GM23338 (cell line): Measurements from ENCODE around the gene ENTREP3. TPM values are rescaled to one million over a fixed set of nuclear protein-coding genes. Genes with fewer than 3 reads are reported as not detected.

Experiments used
- ATAC-seq: fragments of 200-7000 bp; cut with Tn5 transposase; 3 replicates; pipeline ENCODE4 v1.9.1; 2020
- DNase-seq: peaks from one replicate; pipeline ENCODE4 v3.0.0-alpha.2; 2015; ENCODE audit warnings: low spot score
- H2AFZ ChIP-seq: fragments of 200-600 bp; sonication (generic); 2 replicates; pipeline ENCODE4 v1.8.0; 2016; ENCODE audit warnings: antibody characterized with exemption, mild to moderate bottlenecking, moderate library complexity
- H3F3A ChIP-seq: fragments of 200-600 bp; sonication (generic); replicated peaks from 2 replicates; pipeline ENCODE4 v1.8.0; 2017; ENCODE audit warnings: antibody characterized with exemption, mixed run types, low read depth
- H3K27ac ChIP-seq: fragments of 200-600 bp; sonication (generic); 2 replicates; pipeline ENCODE4 v1.6.1; 2016; ENCODE audit warnings: low read depth
- H3K27me3 ChIP-seq: fragments of 200-600 bp; sonication (generic); 2 replicates; pipeline ENCODE4 v1.8.0; 2016; ENCODE audit warnings: mild to moderate bottlenecking, mixed run types, moderate library complexity; ENCODE audit not compliant: insufficient read depth
- H3K36me3 ChIP-seq: fragments of 200-600 bp; sonication (generic); 2 replicates; pipeline ENCODE4 v1.8.0; 2016; ENCODE audit warnings: mild to moderate bottlenecking; ENCODE audit not compliant: insufficient read depth
- H3K4me1 ChIP-seq: fragments of 200-600 bp; sonication (generic); 2 replicates; pipeline ENCODE4 v1.8.0; 2016; ENCODE audit warnings: mild to moderate bottlenecking, moderate library complexity; ENCODE audit not compliant: insufficient read depth
- H3K4me2 ChIP-seq: fragments of 200-600 bp; sonication (generic); 2 replicates; pipeline ENCODE4 v1.7.1; 2017; ENCODE audit warnings: mixed run types
- H3K4me3 ChIP-seq: fragments of 200-600 bp; sonication (generic); 2 replicates; pipeline ENCODE4 v1.6.1; 2016; ENCODE audit warnings: mixed run types
- H3K79me2 ChIP-seq: fragments of 200-600 bp; sonication (generic); replicated peaks from 2 replicates; pipeline ENCODE4 v1.8.0; 2017; ENCODE audit warnings: mild to moderate bottlenecking; ENCODE audit not compliant: insufficient read depth
- H3K9me2 ChIP-seq: fragments of 200-600 bp; sonication (generic); 2 replicates; pipeline ENCODE4 v1.8.0; 2017; ENCODE audit not compliant: insufficient read depth
- H4K20me1 ChIP-seq: fragments of 200-600 bp; sonication (generic); replicated peaks from 2 replicates; pipeline ENCODE4 v1.8.0; 2017; ENCODE audit warnings: mild to moderate bottlenecking; ENCODE audit not compliant: insufficient read depth
- H3K27ac Mint-ChIP-seq: 2 replicates; pipeline ENCODE4 v1.8.0; 2020; ENCODE audit warnings: inconsistent platforms, mild to moderate bottlenecking, moderate library complexity, mixed read lengths
- H3K27me3 Mint-ChIP-seq: 3 replicates; pipeline ENCODE4 v1.8.0; 2022; ENCODE audit warnings: low read depth, mild to moderate bottlenecking, moderate library complexity, mixed read lengths, inconsistent platforms; ENCODE audit not compliant: insufficient read depth, poor library complexity
- H3K36me3 Mint-ChIP-seq: 3 replicates; pipeline ENCODE4 v1.8.0; 2021; ENCODE audit warnings: low read depth, mild to moderate bottlenecking, inconsistent platforms, moderate library complexity, mixed read lengths
- H3K4me1 Mint-ChIP-seq: 3 replicates; pipeline ENCODE4 v1.8.0; 2020; ENCODE audit warnings: mild to moderate bottlenecking, inconsistent platforms, mixed read lengths
- H3K4me3 Mint-ChIP-seq: 3 replicates; pipeline ENCODE4 v1.8.0; 2021; ENCODE audit warnings: moderate library complexity, mild to moderate bottlenecking, inconsistent platforms, mixed read lengths
- H3K9me3 Mint-ChIP-seq: 3 replicates; pipeline ENCODE4 v1.8.0; 2020; ENCODE audit warnings: moderate library complexity, mild to moderate bottlenecking, inconsistent platforms, mixed read lengths
- CREB1 ChIP-seq: fragments of 250-450 bp; sonication (Bioruptor Pico); IDR thresholded peaks from 2 replicates; pipeline ENCODE4 v1.5.0; 2020; ENCODE audit warnings: low read depth, mild to moderate bottlenecking, moderate library complexity
- EZH2 ChIP-seq: fragments of 200-600 bp; sonication (generic); IDR thresholded peaks from one replicate; pipeline ENCODE4 v1.8.0; 2017; ENCODE audit warnings: antibody characterized with exemption, mild to moderate bottlenecking, low read depth; ENCODE audit not compliant: unreplicated experiment
- EZH2phosphoT487 ChIP-seq: fragments of 200-600 bp; sonication (generic); IDR thresholded peaks from one replicate; pipeline ENCODE4 v1.8.1; 2018; ENCODE audit warnings: antibody characterized with exemption; ENCODE audit not compliant: unreplicated experiment
- JUNB ChIP-seq: IDR thresholded peaks from one replicate; pipeline ENCODE4 v1.6.1; 2016; ENCODE audit warnings: antibody characterized with exemption; ENCODE audit not compliant: unreplicated experiment
- NANOG ChIP-seq: IDR thresholded peaks from 2 replicates; pipeline ENCODE4 v1.6.1; 2016; ENCODE audit warnings: antibody characterized with exemption, borderline replicate concordance
- POLR2AphosphoS5 ChIP-seq: IDR thresholded peaks from 2 replicates; pipeline ENCODE4 v1.6.1; 2016; ENCODE audit warnings: antibody characterized with exemption, low read depth
- STAT1 ChIP-seq: IDR thresholded peaks from one replicate; pipeline ENCODE4 v1.6.1; 2016; ENCODE audit warnings: antibody characterized with exemption; ENCODE audit not compliant: unreplicated experiment
- ZNF114 ChIP-seq: fragments of 250-450 bp; sonication (Bioruptor Pico); IDR thresholded peaks from 2 replicates; pipeline ENCODE4 v1.5.0; 2020; ENCODE audit warnings: mild to moderate bottlenecking, moderate library complexity
- ZNF331 ChIP-seq: fragments of 250-450 bp; sonication (Bioruptor Pico); IDR thresholded peaks from 2 replicates; pipeline ENCODE4 v1.5.0; 2020; ENCODE audit warnings: low read depth, mild to moderate bottlenecking, moderate library complexity
- polyA plus RNA-seq: library from polyadenylated mRNA; unstranded; fragments of >200 nt; fragmentation: Nextera tagmentation; extraction: Ambion mirVana; gene quantifications from 2 replicates; pipeline ENCODE4 v1.2.1, GENCODE V29; 2016
- total RNA-seq: library from RNA; depleted of rRNA; stranded (reverse); fragments of >200 nt; shearing (Covaris generic); gene quantifications from 2 replicates; pipeline ENCODE4 v1.2.3, GENCODE V29; 2014
- TF ChIP-seq, protein P1 (sequence below): fragments of 250-450 bp; sonication (Bioruptor Pico); IDR thresholded peaks from 2 replicates; pipeline ENCODE4 v1.5.0; 2020; ENCODE audit warnings: mild to moderate bottlenecking, moderate library complexity
- TF ChIP-seq, protein P2 (sequence below): IDR thresholded peaks from 2 replicates; pipeline ENCODE4 v1.6.1; 2016; ENCODE audit warnings: antibody characterized with exemption
- TF ChIP-seq, protein P3 (sequence below), 2 experiments: fragments of 200-600 bp in 1 of 2; sonication (generic) in 1 of 2; conservative IDR thresholded peaks; 2 replicates each; pipeline versions ENCODE4 v1.5.1 to v1.6.1; 2016 to 2017; ENCODE audit warnings: antibody characterized with exemption in 2 of 2, low read depth in 2 of 2, mild to moderate bottlenecking in 2 of 2, moderate library complexity in 1 of 2
- TF ChIP-seq, protein P4 (sequence below): IDR thresholded peaks from one replicate; pipeline ENCODE4 v1.6.1; 2018; ENCODE audit warnings: antibody characterized with exemption; ENCODE audit not compliant: unreplicated experiment

ENTREP3 gene
- total and polyA plus RNA-seq, 2 experiments from 2014 or later, result 18.6 to 46.3 TPM

DNA sequence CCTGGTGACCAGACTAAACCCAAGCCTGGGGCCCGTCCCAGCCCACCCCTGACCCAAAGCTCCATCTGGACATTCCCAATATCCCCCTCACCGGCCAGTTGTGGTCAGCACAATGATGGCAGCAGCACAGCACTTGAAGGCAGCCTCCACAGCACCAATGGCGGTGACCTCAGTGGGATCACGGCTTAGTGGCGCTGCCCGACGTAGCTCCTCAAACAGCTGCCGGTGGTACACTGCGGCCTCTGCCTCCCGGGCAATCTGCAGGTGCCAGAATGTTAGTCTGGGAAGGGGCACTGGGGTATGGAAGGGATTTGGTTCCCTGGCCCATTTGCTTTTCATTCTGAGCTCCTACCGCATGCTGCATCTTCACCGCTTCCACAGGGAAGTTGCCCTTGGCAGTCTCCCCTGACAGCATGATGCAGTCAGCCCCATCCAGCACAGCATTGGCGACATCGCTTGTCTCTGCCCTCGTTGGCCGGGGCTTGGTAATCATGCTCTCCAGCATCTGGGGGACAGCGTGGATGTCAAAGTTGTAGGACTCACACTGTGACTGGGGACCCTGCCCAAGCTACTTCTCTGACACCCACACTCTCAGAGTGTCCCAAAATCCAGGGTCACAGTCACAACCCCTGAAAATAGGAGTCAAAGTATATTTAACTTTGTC, 37.9 kb upstream of the ENTREP3 start:
- Mint-ChIP-seq H3K36me3 (no peaks in the 10 kb centered on the region; the same call in 2 of the 3 replicates), H3K4me3 (no peak overlapping the region), H3K27ac (no peak overlapping the region), H3K27me3 (peaks cover 30% of the 10 kb centered on the region), H3K4me1 (peaks cover 29% of the 10 kb centered on the region), H3K9me3 (no peaks in the 10 kb centered on the region)
- Histone ChIP-seq H4K20me1 (no peaks in the 10 kb centered on the region; the same call in 1 of the 2 replicates), H3K79me2 (no peaks in the 10 kb centered on the region), H2AFZ (no peak overlapping the region), H3K27ac (no peak overlapping the region), H3K4me2 (no peak overlapping the region), H3K27me3 (peaks cover 33% of the 10 kb centered on the region), H3K4me3 (no peak overlapping the region), H3K4me1 (peaks cover 17% of the 10 kb centered on the region), H3F3A (0 out of 2 replicates have a peak, but pooled peaks cover 11% of the 10 kb centered on the region), H3K36me3 (no peaks in the 10 kb centered on the region), H3K9me2 (no peaks in the 10 kb centered on the region)
- no peak for ATAC-seq
- no peak for DNase-seq
- no peak for TF ChIP-seq CREB1 (CRISPR knock-in tag)
- TF ChIP-seq, protein P1, sequence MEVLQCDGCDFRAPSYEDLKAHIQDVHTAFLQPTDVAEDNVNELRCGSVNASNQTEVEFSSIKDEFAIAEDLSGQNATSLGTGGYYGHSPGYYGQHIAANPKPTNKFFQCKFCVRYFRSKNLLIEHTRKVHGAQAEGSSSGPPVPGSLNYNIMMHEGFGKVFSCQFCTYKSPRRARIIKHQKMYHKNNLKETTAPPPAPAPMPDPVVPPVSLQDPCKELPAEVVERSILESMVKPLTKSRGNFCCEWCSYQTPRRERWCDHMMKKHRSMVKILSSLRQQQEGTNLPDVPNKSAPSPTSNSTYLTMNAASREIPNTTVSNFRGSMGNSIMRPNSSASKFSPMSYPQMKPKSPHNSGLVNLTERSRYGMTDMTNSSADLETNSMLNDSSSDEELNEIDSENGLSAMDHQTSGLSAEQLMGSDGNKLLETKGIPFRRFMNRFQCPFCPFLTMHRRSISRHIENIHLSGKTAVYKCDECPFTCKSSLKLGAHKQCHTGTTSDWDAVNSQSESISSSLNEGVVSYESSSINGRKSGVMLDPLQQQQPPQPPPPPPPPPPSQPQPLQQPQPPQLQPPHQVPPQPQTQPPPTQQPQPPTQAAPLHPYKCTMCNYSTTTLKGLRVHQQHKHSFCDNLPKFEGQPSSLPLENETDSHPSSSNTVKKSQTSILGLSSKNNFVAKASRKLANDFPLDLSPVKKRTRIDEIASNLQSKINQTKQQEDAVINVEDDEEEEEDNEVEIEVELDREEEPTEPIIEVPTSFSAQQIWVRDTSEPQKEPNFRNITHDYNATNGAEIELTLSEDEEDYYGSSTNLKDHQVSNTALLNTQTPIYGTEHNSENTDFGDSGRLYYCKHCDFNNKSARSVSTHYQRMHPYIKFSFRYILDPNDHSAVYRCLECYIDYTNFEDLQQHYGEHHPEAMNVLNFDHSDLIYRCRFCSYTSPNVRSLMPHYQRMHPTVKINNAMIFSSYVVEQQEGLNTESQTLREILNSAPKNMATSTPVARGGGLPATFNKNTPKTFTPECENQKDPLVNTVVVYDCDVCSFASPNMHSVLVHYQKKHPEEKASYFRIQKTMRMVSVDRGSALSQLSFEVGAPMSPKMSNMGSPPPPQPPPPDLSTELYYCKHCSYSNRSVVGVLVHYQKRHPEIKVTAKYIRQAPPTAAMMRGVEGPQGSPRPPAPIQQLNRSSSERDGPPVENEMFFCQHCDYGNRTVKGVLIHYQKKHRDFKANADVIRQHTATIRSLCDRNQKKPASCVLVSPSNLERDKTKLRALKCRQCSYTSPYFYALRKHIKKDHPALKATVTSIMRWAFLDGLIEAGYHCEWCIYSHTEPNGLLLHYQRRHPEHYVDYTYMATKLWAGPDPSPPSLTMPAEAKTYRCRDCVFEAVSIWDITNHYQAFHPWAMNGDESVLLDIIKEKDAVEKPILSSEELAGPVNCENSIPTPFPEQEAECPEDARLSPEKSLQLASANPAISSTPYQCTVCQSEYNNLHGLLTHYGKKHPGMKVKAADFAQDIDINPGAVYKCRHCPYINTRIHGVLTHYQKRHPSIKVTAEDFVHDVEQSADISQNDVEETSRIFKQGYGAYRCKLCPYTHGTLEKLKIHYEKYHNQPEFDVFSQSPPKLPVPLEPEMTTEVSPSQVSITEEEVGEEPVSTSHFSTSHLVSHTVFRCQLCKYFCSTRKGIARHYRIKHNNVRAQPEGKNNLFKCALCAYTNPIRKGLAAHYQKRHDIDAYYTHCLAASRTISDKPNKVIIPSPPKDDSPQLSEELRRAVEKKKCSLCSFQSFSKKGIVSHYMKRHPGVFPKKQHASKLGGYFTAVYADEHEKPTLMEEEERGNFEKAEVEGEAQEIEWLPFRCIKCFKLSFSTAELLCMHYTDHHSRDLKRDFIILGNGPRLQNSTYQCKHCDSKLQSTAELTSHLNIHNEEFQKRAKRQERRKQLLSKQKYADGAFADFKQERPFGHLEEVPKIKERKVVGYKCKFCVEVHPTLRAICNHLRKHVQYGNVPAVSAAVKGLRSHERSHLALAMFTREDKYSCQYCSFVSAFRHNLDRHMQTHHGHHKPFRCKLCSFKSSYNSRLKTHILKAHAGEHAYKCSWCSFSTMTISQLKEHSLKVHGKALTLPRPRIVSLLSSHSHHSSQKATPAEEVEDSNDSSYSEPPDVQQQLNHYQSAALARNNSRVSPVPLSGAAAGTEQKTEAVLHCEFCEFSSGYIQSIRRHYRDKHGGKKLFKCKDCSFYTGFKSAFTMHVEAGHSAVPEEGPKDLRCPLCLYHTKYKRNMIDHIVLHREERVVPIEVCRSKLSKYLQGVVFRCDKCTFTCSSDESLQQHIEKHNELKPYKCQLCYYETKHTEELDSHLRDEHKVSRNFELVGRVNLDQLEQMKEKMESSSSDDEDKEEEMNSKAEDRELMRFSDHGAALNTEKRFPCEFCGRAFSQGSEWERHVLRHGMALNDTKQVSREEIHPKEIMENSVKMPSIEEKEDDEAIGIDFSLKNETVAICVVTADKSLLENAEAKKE (CRISPR knock-in tag), result no peak
- no peak for TF ChIP-seq POLR2AphosphoS5
- TF ChIP-seq JUNB, result no peak
- TF ChIP-seq, protein P2, sequence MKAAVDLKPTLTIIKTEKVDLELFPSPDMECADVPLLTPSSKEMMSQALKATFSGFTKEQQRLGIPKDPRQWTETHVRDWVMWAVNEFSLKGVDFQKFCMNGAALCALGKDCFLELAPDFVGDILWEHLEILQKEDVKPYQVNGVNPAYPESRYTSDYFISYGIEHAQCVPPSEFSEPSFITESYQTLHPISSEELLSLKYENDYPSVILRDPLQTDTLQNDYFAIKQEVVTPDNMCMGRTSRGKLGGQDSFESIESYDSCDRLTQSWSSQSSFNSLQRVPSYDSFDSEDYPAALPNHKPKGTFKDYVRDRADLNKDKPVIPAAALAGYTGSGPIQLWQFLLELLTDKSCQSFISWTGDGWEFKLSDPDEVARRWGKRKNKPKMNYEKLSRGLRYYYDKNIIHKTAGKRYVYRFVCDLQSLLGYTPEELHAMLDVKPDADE, result no peak
- TF ChIP-seq EZH2, result no peak
- TF ChIP-seq, protein P3, sequence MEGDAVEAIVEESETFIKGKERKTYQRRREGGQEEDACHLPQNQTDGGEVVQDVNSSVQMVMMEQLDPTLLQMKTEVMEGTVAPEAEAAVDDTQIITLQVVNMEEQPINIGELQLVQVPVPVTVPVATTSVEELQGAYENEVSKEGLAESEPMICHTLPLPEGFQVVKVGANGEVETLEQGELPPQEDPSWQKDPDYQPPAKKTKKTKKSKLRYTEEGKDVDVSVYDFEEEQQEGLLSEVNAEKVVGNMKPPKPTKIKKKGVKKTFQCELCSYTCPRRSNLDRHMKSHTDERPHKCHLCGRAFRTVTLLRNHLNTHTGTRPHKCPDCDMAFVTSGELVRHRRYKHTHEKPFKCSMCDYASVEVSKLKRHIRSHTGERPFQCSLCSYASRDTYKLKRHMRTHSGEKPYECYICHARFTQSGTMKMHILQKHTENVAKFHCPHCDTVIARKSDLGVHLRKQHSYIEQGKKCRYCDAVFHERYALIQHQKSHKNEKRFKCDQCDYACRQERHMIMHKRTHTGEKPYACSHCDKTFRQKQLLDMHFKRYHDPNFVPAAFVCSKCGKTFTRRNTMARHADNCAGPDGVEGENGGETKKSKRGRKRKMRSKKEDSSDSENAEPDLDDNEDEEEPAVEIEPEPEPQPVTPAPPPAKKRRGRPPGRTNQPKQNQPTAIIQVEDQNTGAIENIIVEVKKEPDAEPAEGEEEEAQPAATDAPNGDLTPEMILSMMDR (conservative IDR thresholded peaks at IDR 0.05; ENCODE audit: low read depth in 2 of 2), result no peak
- TF ChIP-seq ZNF331 (CRISPR knock-in tag), result no peak
- no peak for TF ChIP-seq STAT1
- no peak for TF ChIP-seq NANOG
- TF ChIP-seq ZNF114 (CRISPR knock-in tag), result no peak
- TF ChIP-seq EZH2phosphoT487, result no peak
- TF ChIP-seq, protein P4, sequence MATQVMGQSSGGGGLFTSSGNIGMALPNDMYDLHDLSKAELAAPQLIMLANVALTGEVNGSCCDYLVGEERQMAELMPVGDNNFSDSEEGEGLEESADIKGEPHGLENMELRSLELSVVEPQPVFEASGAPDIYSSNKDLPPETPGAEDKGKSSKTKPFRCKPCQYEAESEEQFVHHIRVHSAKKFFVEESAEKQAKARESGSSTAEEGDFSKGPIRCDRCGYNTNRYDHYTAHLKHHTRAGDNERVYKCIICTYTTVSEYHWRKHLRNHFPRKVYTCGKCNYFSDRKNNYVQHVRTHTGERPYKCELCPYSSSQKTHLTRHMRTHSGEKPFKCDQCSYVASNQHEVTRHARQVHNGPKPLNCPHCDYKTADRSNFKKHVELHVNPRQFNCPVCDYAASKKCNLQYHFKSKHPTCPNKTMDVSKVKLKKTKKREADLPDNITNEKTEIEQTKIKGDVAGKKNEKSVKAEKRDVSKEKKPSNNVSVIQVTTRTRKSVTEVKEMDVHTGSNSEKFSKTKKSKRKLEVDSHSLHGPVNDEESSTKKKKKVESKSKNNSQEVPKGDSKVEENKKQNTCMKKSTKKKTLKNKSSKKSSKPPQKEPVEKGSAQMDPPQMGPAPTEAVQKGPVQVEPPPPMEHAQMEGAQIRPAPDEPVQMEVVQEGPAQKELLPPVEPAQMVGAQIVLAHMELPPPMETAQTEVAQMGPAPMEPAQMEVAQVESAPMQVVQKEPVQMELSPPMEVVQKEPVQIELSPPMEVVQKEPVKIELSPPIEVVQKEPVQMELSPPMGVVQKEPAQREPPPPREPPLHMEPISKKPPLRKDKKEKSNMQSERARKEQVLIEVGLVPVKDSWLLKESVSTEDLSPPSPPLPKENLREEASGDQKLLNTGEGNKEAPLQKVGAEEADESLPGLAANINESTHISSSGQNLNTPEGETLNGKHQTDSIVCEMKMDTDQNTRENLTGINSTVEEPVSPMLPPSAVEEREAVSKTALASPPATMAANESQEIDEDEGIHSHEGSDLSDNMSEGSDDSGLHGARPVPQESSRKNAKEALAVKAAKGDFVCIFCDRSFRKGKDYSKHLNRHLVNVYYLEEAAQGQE, result no peak
